Thymus (tissue), 11 donors: ENCODE data around the gene SHANK2. TPM values are rescaled to one million over a fixed set of nuclear protein-coding genes. Genes with fewer than 3 reads are reported as not detected.

Source experiments
- DNase-seq, 9 donors: peaks; one replicate each; pipeline ENCODE4 v3.0.0-alpha.2; 2013; ENCODE audit warnings: low spot score in 9 of 9, low read depth in 6 of 9, missing footprints in 1 of 9
- H3K27ac ChIP-seq, 2 donors: one replicate each; pipeline ENCODE4 v1.5.1; 2013; ENCODE audit warnings: control low read depth in 1 of 2, low read depth in 1 of 2, low read length in 1 of 2, mild to moderate bottlenecking in 1 of 2, moderate library complexity in 1 of 2
- H3K27me3 ChIP-seq, 2 donors: one replicate each; pipeline ENCODE4 v1.5.1; 2013; ENCODE audit warnings: low read length in 1 of 2; ENCODE audit not compliant: control insufficient read depth in 2 of 2, insufficient read depth in 1 of 2
- H3K36me3 ChIP-seq, 2 donors: one replicate each; pipeline ENCODE4 v1.5.1; 2013; ENCODE audit warnings: low read length in 1 of 2, mild to moderate bottlenecking in 1 of 2, moderate library complexity in 1 of 2; ENCODE audit not compliant: control insufficient read depth in 2 of 2, insufficient read depth in 2 of 2
- H3K4me1 ChIP-seq, 2 donors: one replicate each; pipeline ENCODE4 v1.5.1; 2013; ENCODE audit warnings: low read length in 2 of 2; ENCODE audit not compliant: control insufficient read depth in 2 of 2, insufficient read depth in 2 of 2
- H3K4me3 ChIP-seq, 2 donors: one replicate each; pipeline ENCODE4 v1.5.1; 2013; ENCODE audit warnings: low read length in 2 of 2, control low read depth in 1 of 2, mild to moderate bottlenecking in 1 of 2
- H3K9me3 ChIP-seq, 2 donors: one replicate each; pipeline ENCODE4 v1.5.1; 2013; ENCODE audit warnings: low read length in 1 of 2, mild to moderate bottlenecking in 1 of 2; ENCODE audit not compliant: control insufficient read depth in 2 of 2, insufficient read depth in 1 of 2
- WGBS: extraction: QIAGEN DNeasy Blood & Tissue Kit; methylation state at CpG from one replicate; pipeline ENCODE4 v1.1.7; 2013; 5-methylcytosine and 5-hydroxymethylcytosine counted together
- polyA plus RNA-seq: library from polyadenylated mRNA; stranded (reverse); fragments of 200-250 nt; gene quantifications from one replicate; pipeline ENCODE4 v1.2.3, GENCODE V29; 2013
- total RNA-seq: library from RNA; stranded (reverse); fragments of 120-200 nt; gene quantifications from one replicate; pipeline ENCODE4 v1.2.4, GENCODE V29; 2013
- donor health status: healthy.

The SHANK2 gene
- total and polyA plus RNA-seq, 2 donors = 0.09 to 0.14 TPM

DNA sequence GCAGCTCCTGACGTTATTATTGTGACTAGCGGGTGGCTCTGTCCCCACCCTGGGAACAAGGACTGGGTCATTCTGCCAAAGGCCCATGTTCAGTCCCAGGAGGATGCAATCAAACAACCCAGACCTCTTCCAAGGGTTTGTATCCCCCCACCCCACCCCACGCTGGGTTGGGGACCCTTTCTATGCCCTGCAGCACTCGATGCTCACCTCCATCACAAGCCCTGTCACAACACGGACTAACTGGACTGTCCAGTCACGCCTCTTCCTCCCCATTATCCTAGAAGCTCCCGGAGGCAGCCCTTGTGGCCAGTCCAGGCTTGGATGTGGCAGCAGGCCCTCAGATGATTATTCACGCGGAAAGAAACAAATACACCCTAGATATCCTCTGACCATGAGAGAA is 3.7 kb downstream of the SHANK2 start:
- Histone ChIP-seq H3K9me3 (no peaks in the 10 kb centered on the region), H3K4me1 (no peaks in the 10 kb centered on the region)
- WGBS = 81% methylated on average over 9 of the region's 9 CpGs

GRCh38 chr11:71248251-71248570 is 4.2 kb downstream of the SHANK2 start:
- WGBS = 91% methylated on average over 13 of the region's 13 CpGs
- no peaks in the 10 kb centered on the region for H3K9me3 ChIP-seq
- DNase-seq = no peak
- H3K36me3 ChIP-seq = no peaks in the 10 kb centered on the region
- peaks cover 44 to 61% of the 10 kb centered on the region in 2 donors for H3K27me3 ChIP-seq
- H3K27ac ChIP-seq = no peak overlapping the region
- no peaks in the 10 kb centered on the region for H3K4me1 ChIP-seq
- H3K4me3 ChIP-seq = no peak overlapping the region

More for the DNA sequence above, 3.7 kb downstream of the SHANK2 start:
- no peak for DNase-seq
- Histone ChIP-seq H3K36me3 (no peaks in the 10 kb centered on the region), H3K27ac (no peak overlapping the region), H3K4me3 (no peak overlapping the region), H3K27me3 (peaks cover 49 to 66% of the 10 kb centered on the region in 2 donors)

GRCh38 chr11:71247551-71248250 is 4.7 kb downstream of the SHANK2 start:
- Histone ChIP-seq H3K4me3 (no peak overlapping the region), H3K9me3 (no peaks in the 10 kb centered on the region), H3K4me1 (no peaks in the 10 kb centered on the region), H3K36me3 (no peaks in the 10 kb centered on the region), H3K27me3 (peaks cover 39 to 56% of the 10 kb centered on the region in 2 donors), H3K27ac (no peak overlapping the region)
- WGBS = 58% methylated on average over 16 of the region's 16 CpGs
- no peak for DNase-seq

DNA sequence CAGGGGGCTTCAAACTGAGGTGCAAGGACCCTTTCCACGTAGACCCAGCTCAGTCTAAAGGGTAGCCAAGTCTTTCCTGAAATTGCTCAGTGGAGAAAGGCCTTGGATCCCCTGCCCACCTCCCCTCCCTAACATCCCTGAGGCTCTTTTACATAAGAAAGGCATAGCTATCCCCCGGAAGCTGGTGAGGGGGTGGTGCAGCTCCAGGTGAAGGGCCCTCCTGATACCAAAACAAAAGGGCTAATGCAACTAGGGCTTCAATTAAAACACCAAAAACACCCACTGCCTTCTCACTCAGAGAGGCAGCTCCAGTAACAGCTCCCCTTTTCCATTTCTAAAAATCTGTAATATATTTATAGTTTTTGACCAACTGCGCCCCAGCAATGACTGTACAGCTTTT is 5.8 kb downstream of the SHANK2 start:
- 27% methylated on average over 3 of the region's 3 CpGs for WGBS

GRCh38 chr11:71245601-71246391 is 6.6 kb downstream of the SHANK2 start:
- DNase-seq = no peak
- H3K36me3 ChIP-seq = no peaks in the 10 kb centered on the region
- no peak overlapping the region for H3K4me3 ChIP-seq
- peaks cover 22 to 42% of the 10 kb centered on the region in 2 donors for H3K27me3 ChIP-seq
- no peaks in the 10 kb centered on the region for H3K9me3 ChIP-seq
- no peak overlapping the region for H3K27ac ChIP-seq
- no peaks in the 10 kb centered on the region for H3K4me1 ChIP-seq
- WGBS = 44% methylated on average over 19 of the region's 19 CpGs

More for the DNA sequence above, 5.8 kb downstream of the SHANK2 start:
- Histone ChIP-seq H3K27me3 (peaks cover 28 to 49% of the 10 kb centered on the region in 2 donors), H3K27ac (no peak overlapping the region), H3K36me3 (no peaks in the 10 kb centered on the region), H3K4me1 (no peaks in the 10 kb centered on the region), H3K9me3 (no peaks in the 10 kb centered on the region), H3K4me3 (no peak overlapping the region)
- DNase-seq = no peak

- peaks cover 9 to 27% of the 10 kb centered on the region in 2 donors for H3K27me3 ChIP-seq
- DNase-seq = no peak
Observed at GRCh38 chr11:71244116-71244810, 8.1 kb downstream of the SHANK2 start.

DNA sequence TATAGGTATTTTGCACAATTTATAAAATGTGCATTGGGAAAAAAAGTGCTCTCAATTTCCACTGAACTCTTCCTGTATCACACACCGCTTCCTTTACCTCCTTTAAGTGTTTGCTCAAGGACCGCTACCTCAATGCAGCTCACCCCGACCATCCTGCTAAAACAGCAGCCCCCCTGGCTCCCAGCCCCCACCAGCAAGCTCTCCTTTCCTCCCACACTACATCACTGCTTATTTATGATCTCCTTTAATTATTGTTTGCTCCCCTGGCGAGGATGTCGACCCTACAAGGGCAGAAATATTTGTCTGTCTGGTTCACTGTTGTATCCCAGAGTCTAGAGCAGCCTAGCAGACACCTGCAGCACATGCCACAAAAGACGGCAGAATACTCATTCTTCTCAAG is 10.0 kb downstream of the SHANK2 start:
- no peak overlapping the region for H3K4me3 ChIP-seq
- H3K27ac ChIP-seq = no peak overlapping the region
- no peak for DNase-seq
- no peaks in the 10 kb centered on the region for H3K4me1 ChIP-seq
- WGBS = 83% methylated on average over 6 of the region's 6 CpGs
- H3K27me3 ChIP-seq = peaks cover 2 to 8% of the 10 kb centered on the region in 2 donors
- no peaks in the 10 kb centered on the region for H3K36me3 ChIP-seq
- no peaks in the 10 kb centered on the region for H3K9me3 ChIP-seq

More at GRCh38 chr11:71244116-71244810, 8.1 kb downstream of the SHANK2 start:
- no peaks in the 10 kb centered on the region for H3K9me3 ChIP-seq
- no peaks in the 10 kb centered on the region for H3K4me1 ChIP-seq
- 90% methylated on average over 12 of the region's 12 CpGs for WGBS
- H3K27ac ChIP-seq = no peak overlapping the region
- no peak overlapping the region for H3K4me3 ChIP-seq
- no peaks in the 10 kb centered on the region for H3K36me3 ChIP-seq

GRCh38 chr11:71241721-71242259 is 10.6 kb downstream of the SHANK2 start:
- no peak overlapping the region for H3K27ac ChIP-seq
- no peaks in the 10 kb centered on the region for H3K9me3 ChIP-seq
- 93% methylated on average over 6 of the region's 6 CpGs for WGBS
- no peaks in the 10 kb centered on the region for H3K4me1 ChIP-seq
- H3K4me3 ChIP-seq = no peak overlapping the region
- H3K27me3 ChIP-seq = peaks cover 2 to 7% of the 10 kb centered on the region in 2 donors
- H3K36me3 ChIP-seq = no peaks in the 10 kb centered on the region
- DNase-seq = no peak
